Forelimb muscle (tissue), 1 donor: Measurements from ENCODE around the gene KCNIP3. TPM values are rescaled to one million over a fixed set of nuclear protein-coding genes. Genes with fewer than 3 reads are reported as not detected.

Source experiments
- DNase-seq: peaks from one replicate; pipeline ENCODE4 v3.0.0-alpha.2; 2013; ENCODE audit warnings: low read depth
- polyA plus RNA-seq: library from polyadenylated mRNA; unstranded; fragments of 120-200 nt; gene quantifications from one replicate; pipeline ENCODE4 v1.2.1, GENCODE V29; 2013; ENCODE audit not compliant: insufficient read length

Gene KCNIP3
- polyA plus RNA-seq, 1 donor, result 7.9 TPM

GRCh38 chr2:95312543-95313201, 15.5 kb downstream of the KCNIP3 start:
- no peak for DNase-seq

GRCh38 chr2:95313296-95314131, 16.4 kb downstream of the KCNIP3 start:
- no peak for DNase-seq

GRCh38 chr2:95314598-95314963, 17.4 kb downstream of the KCNIP3 start:
- DNase-seq, result no peak

GRCh38 chr2:95314964-95315611, 17.9 kb downstream of the KCNIP3 start:
- DNase-seq, result no peak

- DNase-seq, result no peak
Measured at GRCh38 chr2:95315801-95316411, 18.8 kb downstream of the KCNIP3 start.

DNA sequence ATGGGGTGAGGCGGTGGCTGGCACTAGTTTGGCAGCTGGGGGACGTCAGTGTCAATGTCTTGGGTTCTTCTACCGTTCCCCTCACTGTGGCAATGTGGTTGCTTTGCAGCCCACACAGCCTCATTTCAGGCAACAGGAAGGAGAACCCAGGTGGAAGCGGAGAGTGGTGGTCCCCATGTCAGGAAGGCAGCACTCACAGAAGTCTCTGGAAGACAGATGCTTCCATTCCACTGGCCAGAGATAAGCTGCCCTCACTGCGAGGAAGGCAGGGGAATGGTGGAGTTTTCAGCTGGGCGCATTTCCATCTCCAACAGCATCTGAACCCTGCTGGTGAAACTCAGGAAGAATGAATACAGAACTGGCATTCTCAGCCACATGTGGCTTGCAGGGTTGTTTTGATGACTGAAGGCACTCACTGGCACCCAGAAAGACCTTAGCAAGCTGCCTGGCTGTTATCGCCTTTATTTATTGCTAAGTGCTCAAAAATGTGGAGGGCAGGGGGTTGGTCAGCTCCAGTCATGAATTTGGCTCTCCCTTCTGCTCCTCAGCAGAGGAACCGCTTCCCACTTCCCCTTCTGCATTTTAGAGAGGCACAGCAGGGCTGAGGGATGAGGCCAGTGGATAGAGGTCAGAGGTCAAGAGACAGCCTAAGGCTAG, 19.4 kb downstream of the KCNIP3 start:
- DNase-seq, result no peak

GRCh38 chr2:95317123-95317500, 20.0 kb downstream of the KCNIP3 start:
- no peak for DNase-seq

GRCh38 chr2:95317665-95318425, 20.7 kb downstream of the KCNIP3 start:
- no peak for DNase-seq

DNA sequence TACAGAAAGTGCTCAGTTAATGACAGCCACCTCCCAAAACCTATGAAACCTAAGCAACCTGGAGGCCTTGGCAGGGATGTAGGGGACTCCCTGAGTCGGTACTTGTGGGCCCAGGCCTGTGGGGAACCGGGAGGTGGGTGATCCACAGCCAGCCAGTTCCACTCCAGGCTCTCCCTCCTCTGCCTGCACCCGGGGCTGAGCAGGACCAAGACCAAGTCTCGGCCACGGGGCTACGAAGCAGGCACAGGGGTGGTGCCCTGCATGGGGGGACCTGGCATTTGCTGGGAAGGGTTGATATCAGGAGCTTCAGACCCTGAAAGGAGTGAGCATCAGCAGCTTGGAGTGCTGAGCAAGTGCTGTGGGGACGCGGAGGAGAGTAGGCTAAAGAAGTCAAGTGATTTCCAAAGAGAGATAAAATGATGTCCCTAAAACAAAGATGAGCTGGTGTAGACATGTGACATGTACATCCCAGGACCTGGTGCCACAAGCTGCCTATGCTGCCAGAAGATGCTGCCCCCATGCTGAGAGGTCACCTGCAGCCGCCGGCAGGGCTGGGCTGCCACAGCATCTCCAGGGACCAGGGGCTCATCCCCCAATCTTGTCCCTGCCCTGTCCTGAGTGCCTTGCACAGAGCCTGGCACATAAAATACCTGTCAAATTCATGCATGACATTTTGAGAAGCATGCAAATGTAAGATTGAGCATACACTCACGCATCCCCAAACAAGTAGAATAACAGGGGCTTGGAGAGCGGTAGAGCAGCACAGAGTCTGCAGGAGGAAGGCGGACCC, 21.5 kb downstream of the KCNIP3 start:
- no peak for DNase-seq

DNA sequence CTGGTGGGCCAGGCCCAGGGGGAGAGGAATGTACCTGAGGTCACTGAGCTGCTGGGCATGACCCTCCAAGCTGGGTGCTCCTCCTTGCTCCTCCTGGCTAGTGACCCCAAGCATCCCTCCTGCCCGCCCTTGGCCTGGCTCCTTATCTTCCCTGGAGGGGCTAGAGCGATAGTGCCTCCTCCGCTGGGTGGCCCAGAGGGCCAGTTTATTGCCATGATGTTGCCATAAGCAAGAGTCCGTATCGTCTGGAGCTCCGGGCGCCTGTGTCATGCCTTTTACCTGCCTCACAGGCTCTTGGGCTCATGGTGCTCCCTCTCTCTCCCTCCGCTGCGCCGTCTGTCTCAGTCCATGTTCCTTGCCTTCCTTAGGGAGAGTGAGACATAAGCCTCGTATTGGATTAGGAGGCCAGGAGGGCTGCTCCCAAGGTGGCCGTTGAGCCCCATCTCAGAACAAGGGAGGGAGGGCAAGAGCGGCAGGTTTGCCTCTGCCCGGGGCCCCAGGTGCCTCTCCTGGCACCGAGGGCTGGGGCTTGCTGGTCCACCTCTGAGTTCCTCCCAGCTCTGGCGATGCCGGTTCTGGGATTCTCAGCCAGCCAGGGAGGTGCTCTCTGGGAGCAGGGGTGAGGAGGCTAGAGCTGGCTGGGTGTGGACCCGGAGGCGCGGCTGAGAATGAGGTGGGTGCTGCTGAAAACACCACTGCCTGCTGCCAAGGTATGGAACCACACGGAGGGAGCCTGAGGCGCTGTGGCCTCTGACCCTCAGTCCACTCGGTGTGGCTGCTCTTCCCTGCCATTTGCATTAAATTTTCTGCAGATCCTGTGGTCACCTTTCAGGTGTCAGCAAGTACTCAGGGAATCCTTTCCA, 22.6 kb downstream of the KCNIP3 start:
- no peak for DNase-seq

GRCh38 chr2:95320344-95320712, 23.2 kb downstream of the KCNIP3 start:
- DNase-seq, result no peak

GRCh38 chr2:95320986-95321767, 24.0 kb downstream of the KCNIP3 start:
- no peak for DNase-seq

GRCh38 chr2:95323347-95324155, 26.4 kb downstream of the KCNIP3 start:
- no peak for DNase-seq

GRCh38 chr2:95325026-95325425, 27.9 kb downstream of the KCNIP3 start:
- no peak for DNase-seq

- no peak for DNase-seq
Measured at GRCh38 chr2:95325590-95326432, 28.7 kb downstream of the KCNIP3 start.

DNA sequence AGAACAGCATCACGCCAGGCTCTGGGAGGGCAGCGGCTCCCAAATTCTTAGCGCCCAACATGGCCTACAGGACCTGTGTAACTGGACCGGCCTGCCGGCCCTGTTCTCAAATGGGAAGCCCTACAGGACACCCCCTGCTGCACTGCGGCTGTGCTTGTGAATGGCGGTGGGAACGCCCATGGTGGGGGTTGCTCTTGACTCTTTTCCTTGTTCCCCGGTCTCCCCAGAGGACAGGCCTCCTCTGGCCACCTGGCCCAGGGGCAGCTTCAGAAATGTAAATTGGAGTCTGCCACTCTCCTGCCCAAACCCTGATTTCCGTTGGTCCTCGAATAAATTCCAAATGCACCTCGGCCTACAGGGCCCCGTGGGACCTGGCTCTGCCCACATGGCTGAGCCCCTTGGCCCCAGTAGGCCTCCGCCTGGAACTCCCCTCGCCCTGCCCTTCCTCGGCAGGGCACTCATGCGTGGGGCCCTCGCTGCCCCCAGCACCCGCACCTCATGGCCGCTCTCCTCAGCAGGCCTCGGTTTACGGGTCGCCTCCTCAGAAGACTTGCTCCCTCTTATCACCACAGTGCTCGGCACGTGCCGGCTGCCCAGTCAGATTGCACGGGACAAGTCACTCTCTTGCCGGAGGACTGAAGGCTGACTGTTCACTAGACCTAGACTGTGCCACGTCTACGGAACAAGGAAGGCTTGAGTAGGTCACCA, 29.4 kb downstream of the KCNIP3 start:
- no peak for DNase-seq
